GM18502 (cell line): Measurements from ENCODE around the gene CRACDL.
"Not testable (repeated sequence)": the region's sequence is repeated elsewhere in the genome, so short reads cannot be mapped to it uniquely, and the experiment has no call there.

Experiments used
- ATAC-seq: cut with Tn5 transposase; IDR thresholded peaks from one replicate; pipeline ENCODE4 v1.9.1; 2021; ENCODE audit warnings: mild to moderate bottlenecking; ENCODE audit not compliant: unreplicated experiment, poor library complexity

CRACDL gene

DNA sequence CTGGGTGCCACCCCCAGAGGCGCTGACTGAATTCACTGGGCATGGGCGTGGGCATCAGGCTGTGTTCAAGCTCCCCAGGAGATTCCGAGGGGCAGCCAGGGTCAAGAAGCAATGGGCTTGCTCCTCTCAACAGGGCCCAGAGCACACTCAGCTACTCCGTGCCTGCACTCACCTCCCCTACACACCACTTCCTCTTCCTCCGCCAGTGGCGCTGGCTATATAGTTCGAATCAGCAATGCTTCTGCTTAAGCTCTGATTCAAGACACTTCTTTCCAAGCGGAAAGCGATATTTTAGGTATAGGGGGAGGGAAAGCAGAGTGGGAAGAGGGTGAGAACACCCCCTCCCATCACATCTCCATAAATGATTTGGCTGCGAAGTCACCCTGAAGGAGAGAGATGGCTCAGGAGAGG is 42.1 kb downstream of the CRACDL start:
- ATAC-seq: no peak

DNA sequence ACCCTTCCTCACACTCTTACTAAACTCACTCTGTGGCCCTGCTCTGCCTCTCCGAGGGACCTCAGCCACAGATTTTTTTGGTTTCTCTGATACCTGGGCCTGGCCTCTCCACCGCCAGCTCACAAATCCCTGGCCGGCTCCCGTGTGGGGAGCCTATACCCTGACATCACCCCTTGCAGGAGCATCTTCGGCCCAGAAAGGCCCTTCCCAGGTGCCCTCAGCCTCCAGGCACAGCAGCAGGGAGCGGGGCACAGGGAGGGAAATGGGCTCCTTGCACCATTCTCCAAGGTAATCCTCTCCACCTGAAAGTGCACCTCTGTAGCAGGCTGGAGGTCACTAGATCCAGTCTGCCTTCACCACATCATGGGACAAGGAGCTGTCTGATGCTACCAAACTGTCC is 43.2 kb downstream of the CRACDL start:
- no peak for ATAC-seq

DNA sequence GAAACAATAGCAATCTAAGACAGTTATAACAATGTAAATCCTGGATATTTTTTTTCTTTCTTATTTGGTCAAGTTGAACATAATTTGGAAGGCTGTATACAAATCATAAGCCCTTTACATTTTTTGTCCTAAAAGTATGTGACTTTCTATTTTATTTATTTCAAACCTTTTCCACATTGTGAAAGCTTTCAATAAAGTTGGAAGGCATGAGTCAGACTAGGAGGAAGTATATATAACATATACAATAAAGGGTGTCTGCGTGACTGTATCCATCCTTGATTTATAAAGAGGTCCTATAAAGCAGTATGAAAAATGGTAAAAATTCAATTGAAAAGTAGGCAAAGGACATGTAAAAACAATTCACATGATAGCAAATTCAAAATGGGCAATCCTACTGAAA is 44.4 kb downstream of the CRACDL start:
- ATAC-seq: no peak

DNA sequence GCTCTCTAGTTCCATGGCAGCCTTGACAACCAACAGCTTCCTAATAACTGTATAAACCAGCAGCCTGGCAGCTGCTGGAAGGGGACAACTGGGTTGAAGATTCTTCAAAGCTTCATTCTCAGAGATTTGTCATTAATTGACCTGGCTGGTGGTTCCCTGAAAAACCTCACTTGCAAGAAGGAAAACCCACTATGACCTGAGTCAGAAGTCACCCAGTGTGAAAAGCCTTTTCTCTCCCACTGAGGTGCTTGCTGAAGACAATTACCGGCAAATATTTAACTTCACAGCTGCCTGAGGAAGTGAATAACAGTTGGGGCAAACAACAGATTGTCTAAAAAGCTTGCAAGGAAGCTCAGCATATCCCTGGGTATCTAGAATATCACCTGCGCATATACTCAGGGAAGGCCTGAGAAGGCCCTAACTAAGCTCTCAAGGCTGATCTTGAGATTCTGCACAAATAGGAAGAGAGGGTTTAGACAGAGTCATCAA is 49.9 kb downstream of the CRACDL start:
- ATAC-seq: no peak

DNA sequence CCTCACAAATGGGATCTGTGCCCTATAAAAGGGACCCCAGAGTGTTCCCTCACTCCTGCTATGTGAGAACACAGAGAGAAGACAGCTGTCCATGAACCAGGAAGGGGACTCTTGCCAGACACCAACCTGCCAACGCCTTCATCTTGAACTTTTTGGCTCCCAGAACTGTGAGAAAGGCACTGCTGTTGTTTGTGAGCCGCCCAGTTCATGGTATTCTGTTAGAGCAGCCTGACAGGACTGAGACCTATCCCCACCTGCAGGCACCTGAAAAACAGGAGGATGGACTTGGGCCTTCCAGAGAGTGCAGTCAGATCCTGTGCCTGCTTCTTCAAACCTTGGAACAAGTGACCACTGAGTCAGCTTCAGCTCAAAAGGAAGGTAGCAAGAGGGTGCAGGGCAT is 51.4 kb downstream of the CRACDL start:
- ATAC-seq: no peak

DNA sequence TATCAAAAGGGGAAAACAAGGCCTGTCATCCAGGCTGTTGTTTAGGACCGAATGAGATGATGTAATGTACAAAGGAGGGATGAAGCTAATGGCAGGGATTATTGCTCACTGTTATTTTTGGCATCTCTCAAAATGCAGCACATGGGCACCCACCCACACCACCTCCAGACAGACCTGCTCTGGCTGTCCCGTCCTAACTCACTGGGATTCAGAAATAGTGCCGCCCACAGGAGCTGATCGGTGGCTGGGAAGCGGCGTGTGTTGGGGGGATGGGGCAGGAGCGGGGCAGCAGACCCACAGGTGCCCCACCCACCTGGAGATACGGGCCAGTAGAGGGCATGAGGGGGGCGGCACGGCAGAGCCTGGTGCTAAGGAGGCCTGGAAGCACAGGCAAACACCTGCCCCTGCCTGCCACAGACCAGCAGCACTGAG is 52.2 kb downstream of the CRACDL start:
- no peak for ATAC-seq

DNA sequence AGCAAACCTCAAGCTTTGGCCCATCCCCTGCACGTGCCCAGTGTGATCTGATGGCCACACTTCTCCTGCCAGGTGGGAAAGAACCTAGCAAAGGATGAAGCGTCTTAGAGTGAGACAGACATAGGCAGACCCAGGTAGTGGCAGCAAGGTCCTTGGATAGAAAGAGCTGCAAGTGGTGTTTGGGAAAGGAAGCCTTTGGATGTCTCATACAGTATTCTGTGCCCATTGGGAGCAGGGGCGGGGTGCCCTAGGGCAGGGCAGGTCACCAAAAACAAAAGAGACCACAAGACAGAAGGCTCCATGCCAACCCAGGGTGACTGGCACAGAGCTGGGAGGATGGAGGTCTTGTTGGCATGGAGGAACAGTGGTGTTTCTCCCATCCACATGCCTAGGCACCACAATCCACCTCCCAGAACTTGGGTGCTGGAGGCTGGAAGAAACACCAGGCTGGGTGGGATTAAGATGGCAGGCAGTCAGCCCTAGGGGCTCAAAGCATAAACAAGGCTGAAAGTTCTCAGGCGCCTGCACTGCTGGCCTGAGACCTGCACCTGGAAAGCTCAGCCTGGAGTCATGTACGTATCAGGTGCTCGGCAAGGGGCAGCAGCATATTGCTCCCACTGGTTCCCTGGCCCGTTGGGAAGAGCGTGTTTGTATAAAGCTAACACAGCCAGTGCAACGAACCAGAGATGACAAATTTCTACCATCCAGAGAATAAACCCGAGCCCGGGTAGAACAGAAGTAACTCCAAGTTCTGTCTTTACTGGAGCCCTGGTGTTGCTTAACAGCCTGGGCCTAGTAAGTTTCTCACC is 52.9 kb downstream of the CRACDL start:
- ATAC-seq: no peak

DNA sequence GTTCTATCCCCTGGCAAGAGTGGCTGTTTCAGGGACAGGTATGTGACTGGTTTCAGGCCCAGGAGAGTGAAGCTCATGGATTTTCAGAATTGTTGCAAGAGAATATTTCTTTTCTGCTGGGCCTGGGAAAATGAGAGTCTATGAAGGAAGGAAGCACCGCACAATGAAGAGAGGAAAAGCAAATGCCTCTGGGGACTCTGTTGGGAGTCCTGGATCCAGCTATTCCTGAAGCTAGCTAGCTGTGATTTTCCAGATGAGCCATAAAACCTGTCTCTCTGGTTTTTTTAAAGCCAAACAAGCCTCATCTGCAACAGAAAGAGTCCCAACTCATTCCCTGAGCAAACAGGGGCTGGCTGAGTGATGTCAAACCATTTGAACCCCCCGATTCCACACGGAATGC is 53.7 kb downstream of the CRACDL start:
- no peak for ATAC-seq

DNA sequence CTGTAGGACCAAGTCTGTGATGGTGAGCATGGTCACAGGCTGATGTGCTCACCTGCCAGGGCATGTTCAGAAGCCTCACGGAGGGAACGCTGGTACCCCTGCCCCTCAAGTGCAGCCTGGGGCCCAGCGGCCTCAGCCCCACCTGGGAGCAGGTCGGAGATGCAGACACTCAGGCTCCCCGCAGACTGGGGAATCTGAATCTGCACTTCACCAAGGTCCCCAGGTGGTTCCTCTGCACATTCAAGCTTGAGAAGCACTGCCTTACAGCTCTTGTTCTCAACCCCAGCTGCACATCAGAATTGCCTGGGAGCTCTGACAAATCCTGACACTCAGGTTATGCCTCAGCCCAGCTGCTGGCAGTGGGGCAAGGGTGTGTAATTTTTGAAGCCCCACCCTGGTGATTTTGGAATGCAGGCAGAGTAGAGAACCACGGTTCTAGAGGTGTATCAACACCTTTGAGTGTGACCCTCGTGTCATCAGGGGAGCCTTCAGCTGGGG is 54.8 kb downstream of the CRACDL start:
- ATAC-seq: no peak

DNA sequence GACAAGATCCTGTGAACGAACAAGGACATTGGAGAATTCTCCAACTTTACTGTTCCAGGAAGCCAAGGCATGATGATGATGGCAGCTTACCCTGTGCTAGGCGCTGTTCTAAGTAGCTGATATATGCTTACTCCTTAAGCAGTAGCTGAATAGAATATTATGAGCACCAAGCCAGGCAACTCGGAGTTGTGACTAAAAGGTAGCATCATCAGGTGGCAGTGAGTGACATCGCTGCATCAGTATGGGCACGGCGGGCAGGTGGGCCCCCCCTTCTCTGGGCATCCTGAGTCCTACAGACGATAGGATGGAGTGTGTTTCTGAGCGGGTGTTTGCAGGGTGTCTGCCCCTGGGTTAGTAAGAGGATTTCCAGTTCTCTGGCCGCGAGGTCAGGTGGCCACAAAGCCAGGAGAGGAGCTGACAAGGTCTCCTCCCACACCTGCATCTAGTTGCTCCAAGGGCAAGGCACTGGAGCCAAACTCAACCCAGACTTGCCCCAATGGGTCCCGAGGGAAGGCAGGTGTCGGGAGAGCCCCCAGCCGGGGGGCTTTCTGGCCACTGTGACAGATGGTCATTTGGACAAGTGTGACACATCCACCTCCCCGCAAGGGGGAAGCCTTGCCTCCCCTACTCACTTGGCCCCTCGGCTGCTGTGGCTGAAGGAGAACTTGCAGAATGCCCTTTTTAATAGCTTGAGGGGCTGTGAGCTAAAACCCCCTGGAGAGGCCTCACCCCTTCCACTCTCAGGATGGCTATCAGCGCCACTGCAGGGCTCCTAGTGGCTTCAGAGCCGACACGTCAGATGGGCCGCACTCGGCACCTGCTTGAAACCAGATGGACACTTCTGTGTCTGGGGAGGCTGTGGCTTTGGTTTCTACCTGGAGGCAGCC is 55.5 kb downstream of the CRACDL start:
- ATAC-seq: no peak

DNA sequence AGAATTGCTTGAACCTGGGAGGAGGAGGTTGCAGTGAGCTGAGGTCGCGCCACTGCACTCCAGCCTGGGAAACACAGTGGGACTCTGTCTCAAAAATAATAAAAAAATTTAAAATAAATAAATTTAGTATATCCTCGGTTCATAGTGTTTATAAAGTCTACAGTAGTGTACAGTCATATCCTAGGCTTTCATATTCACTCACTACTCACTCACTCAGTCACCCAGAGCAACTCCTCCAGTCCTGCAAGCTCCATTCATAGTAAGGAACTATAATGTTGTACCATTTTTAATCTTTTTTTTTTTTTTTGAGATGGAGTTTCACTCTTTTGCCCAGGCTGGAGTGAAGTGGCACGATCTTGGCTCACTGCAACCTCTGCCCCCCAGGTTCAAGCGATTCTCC is 58.4 kb downstream of the CRACDL start:
- ATAC-seq: not testable (repeated sequence)

DNA sequence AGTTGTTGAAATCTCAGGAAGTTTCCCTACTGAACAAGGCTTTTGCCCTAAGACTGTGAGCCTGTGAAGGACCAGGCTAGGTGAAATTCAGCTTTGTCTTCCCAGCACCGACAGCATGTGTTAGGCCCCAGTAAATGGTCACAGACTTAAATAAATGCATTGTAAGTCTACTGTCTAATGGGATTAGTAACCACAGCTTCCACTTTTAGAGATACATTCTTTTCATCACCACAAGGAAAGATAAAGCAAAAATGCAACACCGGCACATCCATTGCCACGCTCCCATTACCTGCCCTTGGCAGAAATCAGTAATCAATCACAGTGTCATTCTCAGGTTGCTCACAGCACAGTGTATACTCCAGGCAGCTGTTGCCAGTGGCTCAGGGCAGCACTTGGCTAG is 59.3 kb downstream of the CRACDL start:
- no peak for ATAC-seq

DNA sequence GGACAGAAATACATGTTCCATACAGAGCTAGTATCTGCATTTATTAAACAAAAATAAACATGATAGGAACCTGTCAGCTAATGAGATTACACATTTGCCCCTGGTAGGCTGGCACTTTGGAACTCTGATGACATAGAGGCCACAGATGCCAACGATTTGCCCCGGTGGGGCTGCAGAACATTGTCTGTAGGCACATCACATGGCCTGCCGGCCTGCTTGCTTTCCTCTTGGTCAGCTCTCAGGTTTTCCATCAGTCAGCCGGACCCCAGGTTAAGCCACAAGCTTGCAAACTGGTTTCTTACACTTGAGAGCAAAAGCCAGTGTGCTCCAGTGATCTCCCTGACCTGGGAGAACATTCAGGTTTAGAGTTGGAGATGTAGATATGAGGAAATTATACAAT is 60.3 kb downstream of the CRACDL start:
- no peak for ATAC-seq

DNA sequence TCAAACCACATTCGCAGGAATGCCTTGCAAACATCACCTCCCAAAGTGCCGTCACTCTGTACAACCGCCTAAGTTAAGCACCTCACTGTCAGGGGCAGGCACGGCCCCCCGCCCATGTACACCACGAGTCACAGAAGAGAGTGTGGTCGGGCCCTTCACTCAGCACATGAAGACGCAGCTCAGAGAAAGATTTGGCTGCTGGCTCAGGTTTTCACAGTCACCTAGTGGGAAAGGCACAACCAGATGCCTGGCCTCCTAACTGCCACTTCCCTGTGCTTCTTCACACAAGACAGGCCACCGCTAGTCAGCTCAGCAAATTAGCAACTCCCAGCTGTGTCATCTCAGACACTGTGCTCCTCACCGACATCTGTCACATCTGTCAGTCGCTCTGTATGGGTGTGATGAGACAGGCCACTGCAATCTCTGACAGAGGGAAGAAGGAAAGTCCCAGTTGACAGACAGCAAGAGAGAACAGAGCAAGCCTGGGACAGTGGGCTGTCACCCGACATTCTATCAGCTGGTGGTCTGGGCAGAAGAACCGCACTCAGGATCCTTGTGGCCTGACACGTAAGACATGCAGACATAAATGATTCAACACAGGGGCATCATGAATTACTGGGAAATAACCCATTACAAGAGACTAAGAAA is 60.8 kb downstream of the CRACDL start:
- ATAC-seq: no peak

DNA sequence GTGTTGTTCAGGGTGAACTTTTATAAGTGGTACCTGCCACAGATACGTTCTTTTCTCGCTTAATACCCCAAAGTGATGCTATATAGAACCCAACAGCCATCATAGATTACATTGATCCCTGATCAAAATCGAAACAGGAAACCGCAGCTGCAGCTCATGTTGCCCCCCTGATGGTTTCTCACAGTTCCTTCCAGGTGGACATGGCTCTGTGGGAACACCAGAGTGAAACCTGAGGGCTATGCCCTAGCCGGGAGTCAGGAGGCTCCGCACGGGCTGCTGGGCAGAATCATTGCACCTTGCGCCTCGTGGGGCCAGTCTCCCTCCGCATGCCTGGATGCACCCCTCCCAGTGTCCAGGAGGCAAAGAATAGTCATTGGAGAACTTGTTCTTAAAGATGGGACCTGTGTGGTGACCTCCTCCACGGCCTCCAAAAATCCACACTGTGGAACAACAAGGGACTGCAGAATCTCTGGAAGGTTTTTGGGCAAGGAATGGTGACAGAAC is 61.8 kb downstream of the CRACDL start:
- ATAC-seq: no peak

DNA sequence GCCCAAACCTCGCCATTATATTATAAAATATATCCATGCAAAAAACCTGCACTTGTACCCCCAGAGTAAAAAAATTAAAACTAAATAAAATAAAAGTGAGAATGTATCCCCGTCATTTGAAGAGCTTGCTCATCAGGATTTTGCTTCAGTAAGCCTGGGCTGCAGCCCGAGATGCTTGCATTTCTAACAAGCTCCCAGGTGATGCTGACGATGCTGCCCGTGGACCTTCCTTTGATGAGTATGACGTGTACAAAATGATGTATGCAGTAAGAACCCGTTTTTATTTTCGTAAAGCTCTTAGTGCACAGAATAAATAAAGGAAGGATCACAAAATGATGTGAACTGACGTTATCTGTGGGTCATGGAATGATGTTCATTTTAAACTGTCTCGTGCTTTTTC is 63.5 kb downstream of the CRACDL start:
- no peak for ATAC-seq

DNA sequence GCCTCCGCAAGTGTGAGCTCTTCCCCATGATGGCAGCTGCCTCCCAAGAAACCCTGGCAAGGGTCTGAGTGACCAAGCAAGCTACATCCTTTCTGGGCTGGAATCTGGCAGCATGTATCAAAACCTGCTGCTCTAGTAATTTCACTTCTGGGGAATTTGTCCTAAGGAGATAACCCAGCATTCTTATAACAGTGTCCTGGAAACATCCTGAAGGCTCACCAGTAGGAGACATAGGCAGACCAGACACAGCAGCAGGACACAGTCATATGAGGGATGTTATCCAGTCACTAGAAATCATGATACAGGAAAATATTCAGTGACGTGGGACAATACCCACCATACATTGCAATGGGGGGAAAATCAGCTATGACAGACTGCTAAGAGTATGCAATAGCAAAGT is 64.5 kb downstream of the CRACDL start:
- no peak for ATAC-seq

DNA sequence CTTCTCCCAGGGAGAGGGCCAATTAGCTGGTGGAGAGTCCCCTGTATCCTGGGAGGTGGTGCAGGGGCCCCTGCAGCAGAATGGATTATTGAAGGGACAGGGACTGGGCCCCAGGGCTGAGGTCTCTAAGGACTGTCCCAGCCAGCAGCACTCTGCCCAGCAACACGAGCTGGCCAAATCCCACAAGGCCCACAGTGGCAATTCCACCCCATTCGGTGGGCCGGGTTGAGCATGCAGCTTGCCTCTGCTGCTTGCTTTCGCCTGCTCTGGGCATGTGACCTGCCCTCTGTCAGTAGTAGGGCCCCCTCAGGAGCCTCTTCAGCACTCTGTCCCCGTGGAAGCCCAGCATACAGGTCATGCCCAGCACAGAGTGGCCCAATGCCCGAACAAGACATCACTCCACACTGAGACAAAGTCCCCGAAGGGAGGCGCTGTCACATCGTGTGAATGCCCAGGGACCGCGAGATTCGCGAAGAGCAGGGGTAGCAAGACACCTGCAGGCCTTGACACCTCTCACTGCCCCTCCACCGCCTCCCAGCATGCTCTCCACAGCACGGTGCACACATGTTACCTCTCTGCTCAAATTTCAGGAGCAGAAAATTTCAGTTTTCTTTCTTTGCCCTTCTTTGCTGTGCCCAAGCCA is 65.4 kb downstream of the CRACDL start:
- ATAC-seq: no peak

DNA sequence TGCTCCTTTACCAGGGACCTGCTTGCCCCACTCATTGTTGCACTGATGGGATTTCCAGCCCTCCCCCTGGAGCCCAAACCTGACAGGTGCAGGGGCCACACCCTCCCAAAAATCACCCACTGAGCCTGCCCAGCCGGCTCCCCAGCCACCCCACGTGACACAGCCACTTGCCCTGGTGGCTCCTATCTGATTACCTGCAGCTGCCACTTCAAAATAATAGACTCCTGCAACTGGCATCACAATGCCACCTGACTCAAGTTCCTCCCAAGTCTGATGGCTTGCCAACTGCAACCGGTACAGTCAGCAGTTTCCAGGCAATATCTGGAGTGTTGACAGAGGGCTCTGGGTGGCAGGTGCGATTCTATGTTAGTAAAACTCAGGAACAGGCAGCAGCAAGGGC is 66.2 kb downstream of the CRACDL start:
- ATAC-seq: no peak

DNA sequence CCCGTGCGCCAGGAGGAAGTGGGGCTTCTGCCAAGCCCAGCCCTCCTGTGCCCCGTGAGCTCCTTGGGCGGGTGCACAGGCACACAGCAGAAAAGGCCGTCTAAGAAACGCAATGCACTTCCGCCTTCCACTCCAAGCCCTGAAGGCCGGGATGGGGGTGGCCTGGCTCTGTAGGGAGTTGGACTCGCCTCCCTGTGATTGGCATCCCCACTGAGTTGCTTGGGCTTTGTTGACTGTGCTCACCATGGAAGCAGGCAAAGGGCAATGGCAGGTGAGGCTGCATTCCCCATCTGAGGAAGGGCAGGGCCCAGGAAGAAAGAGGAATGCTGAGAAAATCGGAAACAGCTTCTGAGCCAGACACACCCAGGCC is 66.8 kb downstream of the CRACDL start:
- ATAC-seq: no peak
